Prostate gland (tissue), 2 donors: ENCODE data around the gene CD59.

Experiments
- CTCF ChIP-seq, 4 experiments: fragments of 200-600 bp in 2 of 4; fragments of 450-650 bp in 2 of 4; sonication (generic) in 2 of 4; IDR thresholded peaks; 1 replicate in 3 of 4; 2 replicates in 1 of 4; pipeline ENCODE4 v1.5.1; 2016 to 2019; ENCODE audit warnings: antibody characterized with exemption in 4 of 4, mild to moderate bottlenecking in 2 of 4, moderate library complexity in 2 of 4
- POLR2A ChIP-seq: fragments of 450-650 bp; IDR thresholded peaks from one replicate; pipeline ENCODE4 v1.6.1; 2016; ENCODE audit warnings: antibody characterized with exemption, mild to moderate bottlenecking
- POLR2AphosphoS5 ChIP-seq: sonication (generic); formaldehyde crosslinking; IDR thresholded peaks from one replicate; pipeline ENCODE4 v1.6.1; 2017; ENCODE audit warnings: antibody characterized with exemption

- no peak for TF ChIP-seq CTCF (IDR thresholded peaks at IDR 0.05)
- TF ChIP-seq POLR2A, result no peak
- no peak for TF ChIP-seq POLR2AphosphoS5
Measured at GRCh38 chr11:33694346-33695050, 41.7 kb downstream of the CD59 start.
